Limb (tissue), 2 donors: ENCODE data around the gene PEX7.
"Not testable (repeated sequence)": the region's sequence is repeated elsewhere in the genome, so short reads cannot be mapped to it uniquely, and the experiment has no call there.

Source experiments
- DNase-seq, 2 donors: peaks; one replicate each; pipeline ENCODE4 v3.0.0-alpha.2; 2016; ENCODE audit errors: extremely low spot score in 2 of 2

The PEX7 gene, protein sequence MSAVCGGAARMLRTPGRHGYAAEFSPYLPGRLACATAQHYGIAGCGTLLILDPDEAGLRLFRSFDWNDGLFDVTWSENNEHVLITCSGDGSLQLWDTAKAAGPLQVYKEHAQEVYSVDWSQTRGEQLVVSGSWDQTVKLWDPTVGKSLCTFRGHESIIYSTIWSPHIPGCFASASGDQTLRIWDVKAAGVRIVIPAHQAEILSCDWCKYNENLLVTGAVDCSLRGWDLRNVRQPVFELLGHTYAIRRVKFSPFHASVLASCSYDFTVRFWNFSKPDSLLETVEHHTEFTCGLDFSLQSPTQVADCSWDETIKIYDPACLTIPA

DNA sequence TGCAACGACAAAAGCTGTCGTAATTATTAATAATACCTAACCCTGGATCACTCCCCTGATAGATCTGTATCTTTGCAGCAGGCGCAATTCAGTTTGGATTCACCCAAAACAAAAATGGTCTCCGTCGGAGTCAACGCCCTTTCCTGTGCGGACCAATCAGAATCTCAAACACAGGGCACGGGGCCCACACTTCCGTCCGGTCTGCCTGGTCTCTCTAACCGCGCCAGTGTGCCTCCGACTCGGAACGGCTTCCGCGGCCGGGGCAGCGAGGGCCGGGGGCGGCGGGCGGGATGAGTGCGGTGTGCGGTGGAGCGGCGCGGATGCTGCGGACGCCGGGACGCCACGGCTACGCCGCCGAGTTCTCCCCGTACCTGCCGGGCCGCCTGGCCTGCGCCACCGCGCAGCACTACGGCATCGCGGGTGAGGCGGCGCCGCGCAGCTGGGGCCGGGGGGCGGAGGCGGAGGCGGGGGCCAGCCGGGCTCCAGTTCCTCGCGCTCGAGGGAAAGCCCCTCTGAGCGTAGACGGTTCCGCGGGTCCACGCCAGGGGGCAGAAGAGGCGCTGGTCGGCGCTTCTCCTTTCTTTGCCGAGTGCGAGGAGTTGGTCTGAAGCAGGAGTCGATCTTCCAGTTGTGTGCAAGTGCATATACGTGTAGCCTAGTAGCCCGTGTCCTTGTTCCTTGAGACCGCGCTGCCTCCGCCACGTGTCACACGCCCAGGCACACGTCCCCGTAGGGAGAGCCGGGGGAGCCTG, at the start of gene PEX7:
PEX7 (plus strand) TSS at position 217 of the 752 bp plus-strand sequence; CDS start at position 291, 74 bp downstream.
- DNase-seq: peak; percentile 91 to 93

DNA sequence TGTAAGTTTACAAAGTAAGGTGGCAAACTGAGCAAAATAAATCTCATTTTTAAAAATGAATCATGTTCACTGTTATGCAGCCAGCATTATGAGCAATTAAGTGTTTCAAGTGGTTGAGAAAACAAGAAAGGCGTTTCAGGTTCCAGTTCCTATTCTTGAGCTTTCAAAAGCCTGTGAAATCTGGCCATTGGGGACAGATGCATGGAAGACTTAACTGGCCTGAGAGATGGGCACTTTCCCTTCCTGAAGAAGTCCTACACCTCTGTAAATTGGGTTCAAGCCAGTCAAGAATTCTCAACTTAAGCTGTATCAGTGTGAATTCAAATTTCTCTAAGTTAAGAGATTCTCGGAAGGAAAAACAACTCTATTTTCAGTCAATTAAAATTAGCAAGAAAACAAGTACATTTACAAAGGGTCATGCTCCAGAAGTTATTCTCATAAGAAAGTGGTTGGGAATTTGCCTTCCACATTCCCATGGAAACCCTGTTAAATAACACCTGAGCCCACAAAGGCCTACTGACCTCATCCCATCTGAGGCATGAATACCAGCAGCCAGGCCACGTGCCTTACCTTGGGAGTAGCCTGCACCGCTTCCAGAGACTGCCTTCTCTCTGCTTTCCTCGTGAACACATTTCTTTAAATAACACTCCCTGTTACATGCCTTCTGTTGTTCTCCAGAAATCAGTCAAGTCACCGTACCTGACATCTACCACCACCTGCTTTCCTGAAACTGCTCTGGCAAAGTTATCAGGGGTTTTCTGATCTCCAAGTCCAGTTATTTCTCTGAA, 49.5 kb upstream of the PEX7 start:
- no peak for DNase-seq

DNA sequence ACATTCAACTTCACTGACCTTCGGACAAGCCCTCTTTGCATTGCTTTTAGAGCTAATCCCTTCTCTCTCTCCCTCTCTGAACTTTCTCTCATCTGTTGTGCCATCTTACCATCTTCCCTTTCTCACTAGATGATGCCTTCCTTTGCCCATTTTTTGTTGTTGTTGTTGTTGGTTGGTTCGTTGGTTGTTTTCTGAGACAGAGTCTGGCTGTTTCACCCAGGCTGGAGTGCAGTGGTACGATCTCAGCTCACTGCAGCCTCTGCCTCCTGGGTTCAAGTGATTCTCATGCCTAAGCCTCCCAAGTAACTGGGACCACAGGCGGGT, 49.0 kb upstream of the PEX7 start:
- DNase-seq: no peak

DNA sequence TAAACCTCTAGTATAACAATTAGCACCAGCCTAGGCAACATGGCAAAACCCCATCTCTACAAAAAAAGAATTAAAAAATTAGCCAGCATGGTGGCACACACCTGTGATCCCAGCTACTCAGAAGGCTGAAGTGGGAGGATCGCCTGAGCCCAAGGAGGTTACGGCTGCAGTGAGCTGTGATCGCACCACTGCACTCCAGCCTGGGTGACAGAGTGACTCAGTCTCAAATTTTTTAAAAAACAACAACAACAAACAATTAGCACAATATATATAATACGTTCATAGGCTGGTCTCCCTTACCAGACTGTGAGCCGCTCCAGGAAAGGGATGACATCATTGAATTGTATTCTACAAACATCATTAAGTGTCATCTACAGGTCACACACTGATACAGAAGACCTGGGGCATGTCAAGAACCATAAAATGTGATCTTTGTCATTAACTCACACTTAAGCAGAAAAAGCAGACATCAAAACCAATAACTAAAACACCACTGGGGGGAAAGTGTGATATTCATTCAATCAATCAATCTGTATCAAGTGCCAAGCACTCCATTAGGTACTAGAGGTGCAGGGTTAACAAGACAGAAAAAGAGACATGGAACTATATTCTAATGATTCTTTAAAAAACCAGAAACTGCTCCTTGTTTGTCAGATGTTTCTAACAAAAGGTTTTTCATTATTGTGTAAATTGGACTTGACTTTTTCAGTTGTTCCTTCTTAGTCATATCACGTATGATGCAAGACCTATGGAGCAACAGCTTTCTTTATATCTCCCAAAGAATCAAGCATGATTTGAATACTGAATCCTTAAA, 48.0 kb upstream of the PEX7 start:
- DNase-seq: no peak

DNA sequence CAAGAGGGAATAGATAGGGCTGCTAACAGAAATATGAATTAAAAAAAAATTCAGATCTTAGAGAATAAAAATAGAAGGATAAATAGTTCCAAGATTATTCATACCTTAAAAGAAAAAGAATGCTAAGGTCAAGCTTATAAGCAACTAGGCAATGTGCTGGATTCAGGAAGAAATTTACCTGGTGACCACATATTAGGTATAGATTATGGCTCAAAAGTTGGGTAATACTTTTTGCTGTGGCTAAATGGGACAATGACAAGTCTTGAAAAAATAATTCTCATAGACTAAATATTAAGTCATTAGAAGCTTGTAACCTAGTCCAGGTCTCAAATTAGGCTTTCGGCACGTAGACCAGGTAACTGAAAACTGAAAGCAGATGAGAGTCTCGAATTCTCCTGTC, 47.3 kb upstream of the PEX7 start:
- no peak for DNase-seq

DNA sequence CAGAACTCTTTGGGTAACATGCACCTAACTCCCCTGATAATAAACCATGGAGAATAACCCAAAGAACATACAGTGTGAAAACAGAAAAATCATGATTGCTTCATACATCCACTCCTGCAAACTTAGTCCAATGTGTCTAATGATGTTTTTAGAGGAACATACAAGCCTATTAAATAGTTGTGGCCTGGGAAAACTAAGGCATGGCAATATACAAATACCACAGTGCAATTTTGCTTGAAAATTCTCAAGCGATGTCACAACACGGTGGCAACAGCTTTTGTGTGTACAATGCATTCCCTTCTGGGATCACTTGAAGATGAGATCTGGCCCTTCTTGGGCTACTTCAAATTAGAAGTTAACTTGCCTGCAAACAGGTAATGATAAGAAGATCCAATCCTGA, 46.8 kb upstream of the PEX7 start:
- no peak for DNase-seq

DNA sequence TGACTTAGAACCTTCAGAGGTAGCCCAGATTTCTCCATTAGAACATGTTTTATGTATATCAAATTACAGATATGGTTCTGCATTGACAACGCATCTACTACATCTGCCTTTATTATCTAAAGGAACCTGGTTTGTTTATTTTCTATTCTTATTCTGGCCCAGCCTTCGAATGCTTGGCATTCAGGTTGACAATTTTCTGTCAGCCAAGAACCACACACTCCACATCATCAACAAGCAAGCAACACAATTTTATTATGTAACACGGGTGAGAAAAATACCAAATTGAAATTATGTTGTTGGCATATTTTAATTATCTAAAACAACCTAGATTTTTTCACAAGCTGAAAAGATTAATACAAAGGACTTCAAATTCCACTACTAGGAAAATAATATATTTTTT, 44.7 kb upstream of the PEX7 start:
- no peak for DNase-seq

DNA sequence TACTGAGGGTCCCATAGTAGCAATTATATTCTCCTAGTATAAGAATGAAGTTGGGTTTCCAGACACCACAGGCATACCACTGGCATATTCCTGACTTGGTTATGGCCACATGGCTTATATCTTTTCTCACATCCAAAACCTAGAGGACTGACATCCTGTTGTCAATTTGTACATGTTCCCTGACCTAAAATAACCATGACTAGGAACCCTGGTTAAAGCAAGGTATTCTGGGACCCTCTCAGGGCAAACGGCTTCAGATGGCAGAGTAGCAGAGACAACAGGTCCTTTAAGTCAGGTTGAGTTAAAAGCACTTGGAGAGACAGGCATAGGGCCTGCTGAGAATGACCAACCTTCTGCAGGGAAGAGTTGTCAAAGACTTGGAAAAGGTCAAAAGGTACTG, 42.7 kb upstream of the PEX7 start:
- no peak for DNase-seq

DNA sequence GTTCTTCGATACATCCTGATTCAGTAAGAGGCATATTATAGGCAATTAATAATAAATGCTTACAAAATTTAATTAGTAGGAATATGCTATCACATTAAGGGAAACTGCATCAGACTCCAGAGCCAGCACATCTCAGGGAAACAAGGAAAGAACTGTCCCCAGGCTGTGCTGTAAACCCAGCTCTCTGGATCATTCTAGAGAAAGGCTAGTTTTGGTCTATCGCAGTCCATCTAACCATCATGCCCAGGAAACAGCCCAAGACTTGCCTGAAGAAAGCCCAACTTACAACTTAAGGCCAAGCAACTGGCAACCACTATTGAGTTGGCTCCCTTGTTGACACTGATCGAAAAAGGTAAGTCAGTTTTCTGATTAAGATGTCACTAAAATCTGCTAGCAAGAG, 41.4 kb upstream of the PEX7 start:
- DNase-seq: no peak

DNA sequence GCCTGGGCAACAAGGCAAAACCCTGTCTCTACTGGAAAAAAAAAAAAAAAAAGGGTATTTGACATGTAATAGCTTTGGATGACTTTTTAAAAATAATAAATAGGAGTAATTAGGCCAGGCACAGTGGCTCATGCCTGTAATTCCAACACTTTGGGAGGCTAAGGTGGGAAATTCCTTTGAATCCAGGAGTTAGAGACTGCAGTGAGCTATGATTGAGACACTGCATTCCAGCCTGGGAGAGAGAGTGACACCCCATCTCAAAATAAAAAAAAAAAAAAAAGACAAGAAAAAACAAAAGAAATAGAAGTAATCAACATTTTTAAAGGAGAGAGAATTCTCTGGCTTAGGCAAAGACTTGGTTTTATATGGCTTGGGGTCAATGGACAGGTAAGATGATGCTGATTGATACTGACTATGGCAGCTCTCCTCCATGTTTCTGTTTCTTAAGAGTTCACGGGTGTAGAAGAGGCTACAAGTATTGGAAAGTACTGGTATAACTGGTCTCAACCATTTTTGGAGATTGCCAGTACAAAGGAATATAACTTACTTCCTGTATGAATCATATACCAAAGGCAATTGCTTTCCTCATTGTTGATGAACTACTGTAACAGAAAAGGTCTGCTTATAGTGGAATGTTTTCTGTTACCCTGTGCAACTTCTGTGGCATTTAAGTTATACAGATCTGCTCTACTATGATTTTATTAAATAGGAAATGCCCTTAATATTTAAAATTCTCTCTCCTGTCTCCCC, 40.2 kb upstream of the PEX7 start:
- no peak for DNase-seq

DNA sequence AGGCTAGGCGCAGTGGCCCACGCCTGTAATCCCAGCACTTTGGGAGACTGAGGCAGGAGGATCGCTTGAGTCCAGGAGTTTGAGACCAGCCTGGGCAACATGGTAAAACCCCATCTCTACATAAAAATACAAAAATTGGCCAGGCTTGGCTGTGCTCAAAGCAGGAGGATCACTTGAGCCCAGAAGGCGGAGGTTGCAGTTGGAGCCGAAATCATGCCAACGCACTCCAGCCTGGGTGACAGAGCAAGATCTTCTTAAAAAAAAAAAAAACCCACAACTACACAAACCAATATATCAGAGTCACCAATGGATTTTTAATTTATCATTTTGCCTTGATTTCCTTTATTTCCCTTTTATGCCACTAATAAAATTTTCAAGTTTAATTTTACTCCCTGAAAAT, 39.4 kb upstream of the PEX7 start:
- no peak for DNase-seq

DNA sequence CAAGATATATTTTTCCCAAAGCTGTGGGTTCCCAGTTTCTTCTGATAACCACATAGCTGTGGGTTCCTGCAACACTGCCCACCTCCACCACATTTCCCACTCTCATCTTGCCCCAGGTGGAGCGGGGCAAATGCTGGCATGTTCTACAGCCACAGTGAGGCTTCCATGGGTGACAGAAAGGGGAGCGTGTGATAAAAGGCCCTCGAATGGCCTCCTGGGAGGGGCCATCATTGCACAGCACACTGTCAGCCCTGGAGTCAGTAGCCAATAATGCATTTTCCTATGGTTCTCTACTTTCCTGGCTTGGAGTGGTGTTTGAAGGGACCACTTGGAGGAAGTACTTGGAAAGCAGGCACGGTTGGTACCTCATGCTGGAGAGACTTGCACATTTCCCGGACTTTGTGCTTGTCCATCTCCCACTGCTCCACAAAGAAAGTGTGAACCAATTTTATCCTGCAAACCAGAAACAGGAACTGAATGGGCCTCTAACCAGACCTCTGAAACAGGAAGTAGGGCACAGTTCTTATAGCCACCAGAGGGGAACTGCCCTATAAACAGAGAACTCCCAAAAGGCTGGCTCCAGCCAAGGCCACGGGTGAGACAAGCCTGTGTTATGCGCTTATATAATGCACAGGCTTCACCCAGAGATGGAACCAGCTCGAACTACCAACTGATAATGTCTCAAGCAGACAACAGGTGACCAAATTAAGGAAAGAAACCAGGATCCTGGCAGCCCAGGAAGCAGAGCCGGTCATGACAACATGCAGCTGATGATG, 38.7 kb upstream of the PEX7 start:
- no peak for DNase-seq

DNA sequence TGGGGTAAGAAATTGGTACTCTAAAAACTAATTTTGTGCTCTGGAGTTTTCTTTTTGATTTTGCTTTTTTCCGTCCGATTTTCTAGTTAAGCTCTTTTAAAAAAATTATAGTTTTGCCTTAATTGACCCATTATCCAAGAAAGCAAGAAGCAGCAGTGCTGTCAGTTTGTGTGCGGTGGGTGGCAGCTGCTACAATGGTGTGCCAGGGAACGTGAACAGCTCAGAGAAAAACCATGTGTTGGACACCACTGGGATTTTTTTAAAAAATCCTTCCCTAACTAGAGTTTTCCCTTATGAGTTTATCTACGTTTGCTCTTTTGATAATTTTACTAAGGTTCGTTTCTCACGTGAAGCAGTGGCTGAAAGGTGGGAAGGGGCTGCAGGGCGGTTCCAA, 38.1 kb upstream of the PEX7 start:
- DNase-seq: no peak

DNA sequence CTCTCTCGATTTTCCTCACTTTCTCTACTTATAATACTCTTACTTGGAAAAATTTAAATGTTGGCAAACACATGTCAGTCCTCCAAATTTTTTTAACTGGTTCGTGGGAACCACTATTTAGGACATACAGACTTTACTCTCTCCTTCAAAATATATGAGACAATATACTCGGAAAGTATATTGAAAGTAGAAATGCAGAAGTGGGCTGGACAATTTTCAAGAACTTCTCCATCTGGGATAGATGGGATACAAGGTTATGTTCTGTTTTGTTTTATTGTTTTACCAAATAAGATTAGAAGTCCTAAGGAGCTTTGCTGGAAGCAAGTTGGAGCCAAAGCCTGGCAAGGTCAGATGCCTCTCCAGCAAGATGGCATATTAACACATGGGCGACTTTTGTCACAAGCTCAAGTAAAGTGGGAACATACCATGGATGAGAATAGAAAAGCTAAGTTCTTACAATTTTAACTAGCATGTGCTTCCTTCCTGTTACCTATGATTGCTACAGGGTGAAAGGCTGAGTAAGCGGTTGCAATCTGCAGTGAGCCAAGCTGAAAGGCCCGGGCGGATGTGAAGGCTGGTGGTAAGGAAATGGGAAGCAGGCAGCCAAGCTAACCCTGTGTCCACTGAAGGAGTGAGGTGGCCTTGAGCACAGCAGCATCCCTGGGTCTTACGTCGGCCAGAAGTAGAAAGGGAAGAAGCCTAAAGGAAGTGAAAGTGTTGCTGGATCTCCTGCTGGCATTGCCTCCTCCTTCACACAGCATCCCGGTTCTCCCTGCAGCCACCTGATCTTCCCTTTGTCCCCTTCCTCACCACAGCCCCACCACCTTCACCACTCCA, 37.3 kb upstream of the PEX7 start:
- DNase-seq: no peak

DNA sequence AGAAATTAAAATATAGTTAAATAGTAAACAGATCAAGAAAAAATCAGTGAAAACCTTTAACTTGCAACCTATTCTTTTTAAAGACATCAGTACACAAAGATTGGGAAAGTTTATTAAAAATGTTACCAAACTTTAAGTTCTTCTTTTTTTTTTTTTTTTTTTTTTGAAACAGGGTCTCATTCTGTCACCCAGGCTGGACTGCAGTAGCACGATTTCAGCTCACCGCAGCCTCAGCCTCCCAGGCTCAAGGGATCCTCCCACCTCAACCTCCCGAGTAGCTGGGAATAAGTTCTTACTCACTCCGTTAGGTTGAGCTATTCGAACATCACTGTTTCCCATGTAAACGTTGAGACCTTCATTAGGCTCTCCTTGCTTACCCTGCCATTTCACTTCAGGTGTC, 35.7 kb upstream of the PEX7 start:
- DNase-seq: no peak

DNA sequence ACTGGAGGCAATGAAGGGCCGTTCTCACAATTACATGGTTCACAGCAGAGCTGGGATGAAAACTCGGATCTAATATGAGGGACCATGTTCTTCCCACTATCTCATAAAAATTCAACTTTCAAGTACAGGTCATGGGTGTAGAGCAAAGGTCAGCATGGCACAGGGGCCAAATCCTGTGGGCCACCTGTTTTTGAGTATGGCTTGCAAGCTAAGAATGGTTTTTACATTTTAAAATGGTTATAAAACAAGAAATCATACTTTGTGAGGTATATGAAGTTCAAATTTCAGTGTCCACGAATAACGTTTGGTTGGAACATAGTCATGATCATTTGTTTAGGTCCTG, 34.7 kb upstream of the PEX7 start:
- DNase-seq: no peak

DNA sequence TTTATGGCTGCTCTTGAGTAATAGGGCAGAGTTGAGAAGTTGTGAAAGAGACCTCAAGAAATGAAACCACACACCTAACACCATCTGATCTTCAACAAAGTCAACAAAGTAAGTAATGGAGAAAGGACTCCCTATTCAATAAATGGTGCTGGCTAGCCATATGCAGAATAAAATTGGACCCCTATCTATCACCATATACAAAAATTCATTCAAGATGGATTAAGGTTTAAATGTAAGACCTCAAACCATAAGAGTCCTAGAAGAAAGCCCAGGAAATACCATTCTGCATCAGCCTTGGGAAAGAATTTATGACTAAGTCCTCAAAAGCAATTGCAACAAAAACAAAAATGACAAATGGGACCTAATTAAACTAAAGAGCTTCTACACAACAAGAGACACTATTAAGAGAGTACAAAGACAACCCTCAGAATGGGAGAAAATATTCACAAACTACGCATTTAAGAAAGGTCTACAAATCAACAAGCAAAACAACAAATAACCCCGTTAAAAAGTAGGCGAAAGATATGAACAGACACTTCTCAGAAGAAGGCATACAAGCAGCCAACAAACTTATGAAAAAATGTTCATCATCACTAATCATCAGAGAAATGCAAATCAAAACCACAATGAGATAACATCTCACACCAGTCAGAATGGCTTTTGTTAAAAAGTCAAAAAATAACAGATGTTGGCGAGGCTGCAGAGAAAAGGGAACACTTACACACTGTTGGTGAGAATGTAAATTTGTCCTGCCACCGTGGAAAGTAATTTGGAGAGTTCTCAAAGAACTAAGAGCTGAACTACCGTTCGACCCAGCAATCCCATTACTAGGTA, 34.1 kb upstream of the PEX7 start:
- no peak for DNase-seq

DNA sequence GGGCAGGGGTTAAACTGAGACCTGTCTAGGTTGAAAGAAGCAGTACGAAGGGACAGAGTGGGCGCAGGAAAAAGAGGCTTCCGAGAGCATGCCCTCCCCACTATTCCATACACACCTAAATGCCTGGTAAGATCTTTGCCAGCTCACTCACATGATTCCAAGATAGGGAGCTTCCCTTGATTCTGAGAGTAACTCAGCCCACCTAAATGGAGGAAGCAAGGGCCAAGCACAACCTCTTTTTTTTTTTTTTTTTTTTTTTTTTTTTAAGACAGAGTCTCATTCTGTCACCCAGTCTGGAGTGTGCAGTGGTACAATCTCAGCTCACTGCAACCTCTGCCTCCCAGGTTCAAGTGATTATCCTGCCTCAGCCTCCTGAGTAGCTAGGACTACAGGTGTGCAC, 33.0 kb upstream of the PEX7 start:
- DNase-seq: not testable (repeated sequence)
